Measurements from ENCODE around the gene NFYA.

Gene NFYA

GRCh38 chr6:41119508-41119907 is 46.7 kb downstream of the NFYA start:
- Histone ChIP-seq H3K4me1 (ENCODE audit: control insufficient read depth, insufficient read depth, low read length, poor library complexity, severe bottlenecking) (no peaks in the 10 kb centered on the region), H3K27ac (ENCODE audit: low read depth, low read length, severe bottlenecking) (no peak overlapping the region), H3K36me3 (ENCODE audit: control insufficient read depth, insufficient read depth, low read length) (no peaks in the 10 kb centered on the region), H3K4me3 (ENCODE audit: extremely low read depth, insufficient read depth, low read length, poor library complexity, severe bottlenecking) (no peak overlapping the region), H3K9me3 (ENCODE audit: control insufficient read depth, low read length) (no peaks in the 10 kb centered on the region)
- no CpG with 5 or more reads among the region's 1 CpG for WGBS, 2 experiments (ENCODE audit: insufficient coverage in 2 of 2)

GRCh38 chr6:41120058-41120457 is 47.3 kb downstream of the NFYA start:
- Histone ChIP-seq H3K4me1 (ENCODE audit: control insufficient read depth, insufficient read depth, low read length, poor library complexity, severe bottlenecking) (no peaks in the 10 kb centered on the region), H3K9me3 (ENCODE audit: control insufficient read depth, low read length) (no peaks in the 10 kb centered on the region), H3K27ac (ENCODE audit: low read depth, low read length, severe bottlenecking) (no peak overlapping the region), H3K36me3 (ENCODE audit: control insufficient read depth, insufficient read depth, low read length) (no peaks in the 10 kb centered on the region), H3K4me3 (ENCODE audit: extremely low read depth, insufficient read depth, low read length, poor library complexity, severe bottlenecking) (no peak overlapping the region)
- 80% methylated on average over 1 of the region's 1 CpG; no CpG with 5 or more reads in 1 of the 2 experiments for WGBS, 2 experiments (ENCODE audit: insufficient coverage in 2 of 2)

- no peaks in the 10 kb centered on the region for H3K36me3 ChIP-seq (ENCODE audit: control insufficient read depth, insufficient read depth, low read length)
- no peak overlapping the region for H3K4me3 ChIP-seq (ENCODE audit: extremely low read depth, insufficient read depth, low read length, poor library complexity, severe bottlenecking)
- no peak overlapping the region for H3K27ac ChIP-seq (ENCODE audit: low read depth, low read length, severe bottlenecking)
- H3K4me1 ChIP-seq (ENCODE audit: control insufficient read depth, insufficient read depth, low read length, poor library complexity, severe bottlenecking), result no peaks in the 10 kb centered on the region
- H3K9me3 ChIP-seq (ENCODE audit: control insufficient read depth, low read length), result no peaks in the 10 kb centered on the region
- 92% methylated on average over 1 of the region's 1 CpG; no CpG with 5 or more reads in 1 of the 2 experiments for WGBS, 2 experiments (ENCODE audit: insufficient coverage in 2 of 2)
Observed at GRCh38 chr6:41122373-41122772, 49.6 kb downstream of the NFYA start.

GRCh38 chr6:41122918-41123317 is 50.1 kb downstream of the NFYA start:
- H3K9me3 ChIP-seq (ENCODE audit: control insufficient read depth, low read length), result no peaks in the 10 kb centered on the region
- no CpG with 5 or more reads among the region's 1 CpG for WGBS, 2 experiments (ENCODE audit: insufficient coverage in 2 of 2)
- no peak overlapping the region for H3K4me3 ChIP-seq (ENCODE audit: extremely low read depth, insufficient read depth, low read length, poor library complexity, severe bottlenecking)
- no peaks in the 10 kb centered on the region for H3K36me3 ChIP-seq (ENCODE audit: control insufficient read depth, insufficient read depth, low read length)
- H3K4me1 ChIP-seq (ENCODE audit: control insufficient read depth, insufficient read depth, low read length, poor library complexity, severe bottlenecking), result no peaks in the 10 kb centered on the region
- no peak overlapping the region for H3K27ac ChIP-seq (ENCODE audit: low read depth, low read length, severe bottlenecking)

GRCh38 chr6:41125282-41125681 is 52.5 kb downstream of the NFYA start:
- WGBS, 2 experiments (ENCODE audit: insufficient coverage in 2 of 2), result no CpG with 5 or more reads among the region's 3 CpGs
- H3K4me3 ChIP-seq (ENCODE audit: extremely low read depth, insufficient read depth, low read length, poor library complexity, severe bottlenecking), result no peak overlapping the region
- H3K27ac ChIP-seq (ENCODE audit: low read depth, low read length, severe bottlenecking), result no peak overlapping the region
- H3K36me3 ChIP-seq (ENCODE audit: control insufficient read depth, insufficient read depth, low read length), result no peaks in the 10 kb centered on the region
- H3K9me3 ChIP-seq (ENCODE audit: control insufficient read depth, low read length), result no peaks in the 10 kb centered on the region
- H3K4me1 ChIP-seq (ENCODE audit: control insufficient read depth, insufficient read depth, low read length, poor library complexity, severe bottlenecking), result no peaks in the 10 kb centered on the region

- Histone ChIP-seq H3K36me3 (ENCODE audit: control insufficient read depth, insufficient read depth, low read length) (no peaks in the 10 kb centered on the region), H3K9me3 (ENCODE audit: control insufficient read depth, low read length) (no peaks in the 10 kb centered on the region), H3K4me1 (ENCODE audit: control insufficient read depth, insufficient read depth, low read length, poor library complexity, severe bottlenecking) (peaks cover 11% of the 10 kb centered on the region), H3K27ac (ENCODE audit: low read depth, low read length, severe bottlenecking) (no peak overlapping the region), H3K4me3 (ENCODE audit: extremely low read depth, insufficient read depth, low read length, poor library complexity, severe bottlenecking) (no peak overlapping the region)
- 80% methylated on average over 2 of the region's 2 CpGs; no CpG with 5 or more reads in 1 of the 2 experiments for WGBS, 2 experiments (ENCODE audit: insufficient coverage in 2 of 2)
Observed at GRCh38 chr6:41132254-41132653, 59.5 kb downstream of the NFYA start.

GRCh38 chr6:41135062-41135832 is 62.5 kb downstream of the NFYA start:
- WGBS, 2 experiments (ENCODE audit: insufficient coverage in 2 of 2), result 90 to 100% methylated on average over 1 to 2 of the region's 3 CpGs
- H3K27ac ChIP-seq (ENCODE audit: low read depth, low read length, severe bottlenecking), result no peak overlapping the region
- no peak overlapping the region for H3K4me3 ChIP-seq (ENCODE audit: extremely low read depth, insufficient read depth, low read length, poor library complexity, severe bottlenecking)
- no peaks in the 10 kb centered on the region for H3K36me3 ChIP-seq (ENCODE audit: control insufficient read depth, insufficient read depth, low read length)
- no peaks in the 10 kb centered on the region for H3K9me3 ChIP-seq (ENCODE audit: control insufficient read depth, low read length)
- H3K4me1 ChIP-seq (ENCODE audit: control insufficient read depth, insufficient read depth, low read length, poor library complexity, severe bottlenecking), result peaks cover 11% of the 10 kb centered on the region

GRCh38 chr6:41136911-41137310 is 64.1 kb downstream of the NFYA start:
- Histone ChIP-seq H3K27ac (ENCODE audit: low read depth, low read length, severe bottlenecking) (no peak overlapping the region), H3K36me3 (ENCODE audit: control insufficient read depth, insufficient read depth, low read length) (no peaks in the 10 kb centered on the region)

GRCh38 chr6:41147917-41148316 is 75.1 kb downstream of the NFYA start:
- H3K4me1 ChIP-seq (ENCODE audit: control insufficient read depth, insufficient read depth, low read length, poor library complexity, severe bottlenecking), result no peaks in the 10 kb centered on the region
- H3K36me3 ChIP-seq (ENCODE audit: control insufficient read depth, insufficient read depth, low read length), result no peaks in the 10 kb centered on the region
- WGBS, 2 experiments (ENCODE audit: insufficient coverage in 2 of 2), result no CpG with 5 or more reads among the region's 1 CpG
- no peaks in the 10 kb centered on the region for H3K9me3 ChIP-seq (ENCODE audit: control insufficient read depth, low read length)
- no peak overlapping the region for H3K27ac ChIP-seq (ENCODE audit: low read depth, low read length, severe bottlenecking)
- no peak overlapping the region for H3K4me3 ChIP-seq (ENCODE audit: extremely low read depth, insufficient read depth, low read length, poor library complexity, severe bottlenecking)

More at GRCh38 chr6:41136911-41137310, 64.1 kb downstream of the NFYA start:
- no peak overlapping the region for H3K4me3 ChIP-seq (ENCODE audit: extremely low read depth, insufficient read depth, low read length, poor library complexity, severe bottlenecking)
- H3K4me1 ChIP-seq (ENCODE audit: control insufficient read depth, insufficient read depth, low read length, poor library complexity, severe bottlenecking), result peaks cover 11% of the 10 kb centered on the region
- H3K9me3 ChIP-seq (ENCODE audit: control insufficient read depth, low read length), result no peaks in the 10 kb centered on the region
